Putamen (tissue), 1 donor: ENCODE data around the gene ZNF835.

Source experiments
- DNase-seq: peaks from one replicate; pipeline ENCODE4 v3.0.0-alpha.2; 2016; ENCODE audit warnings: low spot score

ZNF835 gene

GRCh38 chr19:56663931-56664500 lies 7.5 kb downstream of the ZNF835 start:
- DNase-seq, result no peak

GRCh38 chr19:56661248-56661647 lies 10.3 kb downstream of the ZNF835 start:
- DNase-seq, result no peak

GRCh38 chr19:56660381-56661107 lies 11.0 kb downstream of the ZNF835 start:
- DNase-seq, result no peak

GRCh38 chr19:56654151-56654550 lies 17.4 kb downstream of the ZNF835 start:
- no peak for DNase-seq

- no peak for DNase-seq
Observed at GRCh38 chr19:56643460-56643955, 28.0 kb downstream of the ZNF835 start.

- no peak for DNase-seq
Observed at GRCh38 chr19:56642711-56643459, 28.7 kb downstream of the ZNF835 start, which contains the start of gene SMIM17. SMIM17 (plus strand) TSS chr19:56643159; CDS start chr19:56645668, 2,509 bp downstream.

GRCh38 chr19:56639217-56639616 lies 32.3 kb downstream of the ZNF835 start:
- DNase-seq, result no peak

GRCh38 chr19:56637976-56638555 lies 33.5 kb downstream of the ZNF835 start:
- peak; percentile 55 for DNase-seq

GRCh38 chr19:56633021-56633420 lies 38.5 kb downstream of the ZNF835 start:
- DNase-seq, result peak; percentile 65

GRCh38 chr19:56625708-56626107 lies 45.8 kb downstream of the ZNF835 start:
- DNase-seq, result no peak

GRCh38 chr19:56623006-56623405 lies 48.6 kb downstream of the ZNF835 start:
- no peak for DNase-seq

- DNase-seq, result no peak
Observed at GRCh38 chr19:56622374-56622773, 49.2 kb downstream of the ZNF835 start.

GRCh38 chr19:56619121-56619520 lies 52.4 kb downstream of the ZNF835 start:
- no peak for DNase-seq

- DNase-seq, result no peak
Observed at GRCh38 chr19:56617531-56617930, 54.0 kb downstream of the ZNF835 start.

- no peak for DNase-seq
Observed at GRCh38 chr19:56613639-56614038, 57.9 kb downstream of the ZNF835 start.

GRCh38 chr19:56612737-56613136 lies 58.8 kb downstream of the ZNF835 start:
- no peak for DNase-seq
